Activated naive CD4-positive, alpha-beta T cell (primary cell): ENCODE data around the gene ANO3.
"Not testable (repeated sequence)": the region's sequence is repeated elsewhere in the genome, so short reads cannot be mapped to it uniquely, and the experiment has no call there.

Source experiments
- DNase-seq, 4 experiments: peaks; one replicate each; lab custom pipeline; 2025; lab: John Stamatoyannopoulos, UW

Gene ANO3

DNA sequence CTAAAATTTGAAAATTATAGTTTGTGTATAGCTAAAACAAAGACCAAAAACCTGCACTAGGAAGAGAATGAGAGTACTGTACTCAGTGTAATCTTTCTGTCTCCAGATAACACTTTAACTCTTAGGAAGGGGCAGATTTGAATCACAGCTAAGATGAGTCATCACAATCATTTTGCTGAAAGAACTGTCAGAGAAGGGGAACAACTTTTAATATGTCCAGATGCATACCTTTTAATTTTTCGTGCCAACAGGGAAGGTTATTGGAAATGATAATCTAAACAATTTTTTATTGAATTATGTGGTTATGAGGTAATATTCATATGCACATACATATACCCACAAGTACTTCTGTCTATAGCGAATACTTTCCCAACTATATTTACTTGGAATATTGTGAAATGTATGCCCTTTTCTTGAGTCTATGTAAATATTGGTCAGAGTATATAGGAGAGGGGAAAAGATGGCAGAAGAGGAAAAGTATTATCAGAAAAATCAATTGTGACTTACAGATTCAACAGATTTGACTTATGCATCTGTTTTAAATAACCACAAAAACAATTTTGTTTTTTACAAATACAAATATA lies 291.2 kb downstream of the ANO3 start:
- no peak for DNase-seq

DNA sequence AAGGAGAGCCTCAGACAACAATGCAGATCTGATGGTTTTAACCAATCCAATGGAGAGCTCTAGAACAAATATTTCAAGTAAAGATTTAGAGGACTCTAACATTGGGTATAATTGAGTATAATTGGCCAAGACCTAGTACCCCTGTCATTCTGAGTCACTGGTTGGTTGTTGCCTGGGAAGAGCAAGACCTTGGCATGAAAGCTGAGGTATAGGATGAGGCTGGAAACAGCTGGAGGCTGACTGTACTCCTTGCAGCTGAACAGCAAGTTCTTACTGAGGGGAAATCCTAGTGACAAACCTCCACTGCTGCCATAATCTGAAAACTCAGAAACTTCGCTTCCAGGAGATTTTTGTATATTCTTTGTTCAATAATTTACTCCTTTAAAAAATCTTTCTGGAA lies 294.4 kb downstream of the ANO3 start:
- DNase-seq = no peak

DNA sequence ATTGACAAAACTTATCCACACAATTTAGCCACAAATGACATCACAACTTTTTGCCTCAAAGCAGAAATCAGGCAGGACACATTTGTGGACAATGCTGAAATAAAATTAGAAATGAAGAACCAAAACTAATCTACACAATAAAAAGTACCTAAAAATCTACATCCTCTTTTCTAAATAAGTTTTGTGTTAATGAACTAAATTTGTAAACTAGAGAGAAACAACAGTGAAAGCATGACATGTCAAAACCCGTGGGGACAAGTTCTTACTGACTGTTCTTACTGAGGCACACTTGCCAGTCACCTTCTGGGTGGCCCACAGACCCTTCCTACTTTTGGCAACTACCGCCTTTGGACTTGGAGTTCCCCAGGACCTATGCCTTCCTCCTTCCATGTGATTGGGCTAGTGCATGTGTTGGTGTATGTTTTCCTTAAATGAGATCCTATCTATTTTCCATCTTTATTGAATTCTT lies 300.8 kb downstream of the ANO3 start:
- DNase-seq = no peak

DNA sequence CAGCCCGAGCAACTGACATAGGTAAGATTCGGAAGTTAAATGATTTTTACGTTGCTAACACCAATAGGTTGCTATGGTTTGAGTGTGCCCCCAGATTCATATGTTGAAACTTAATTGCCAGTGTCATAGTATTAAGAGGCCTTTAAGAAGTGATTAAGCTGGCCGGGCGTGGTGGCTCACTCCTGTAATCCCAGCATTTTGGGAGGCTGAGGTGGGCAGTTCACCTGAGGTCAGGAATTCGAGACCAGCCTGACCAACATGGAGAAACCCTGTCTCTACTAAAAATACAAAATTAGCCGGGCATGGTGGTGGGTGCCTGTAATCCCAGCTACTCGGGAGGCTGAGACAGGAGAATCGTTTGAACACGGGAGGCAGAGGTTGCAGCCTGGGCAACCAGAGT lies 311.4 kb downstream of the ANO3 start:
- not testable (repeated sequence) for DNase-seq

DNA sequence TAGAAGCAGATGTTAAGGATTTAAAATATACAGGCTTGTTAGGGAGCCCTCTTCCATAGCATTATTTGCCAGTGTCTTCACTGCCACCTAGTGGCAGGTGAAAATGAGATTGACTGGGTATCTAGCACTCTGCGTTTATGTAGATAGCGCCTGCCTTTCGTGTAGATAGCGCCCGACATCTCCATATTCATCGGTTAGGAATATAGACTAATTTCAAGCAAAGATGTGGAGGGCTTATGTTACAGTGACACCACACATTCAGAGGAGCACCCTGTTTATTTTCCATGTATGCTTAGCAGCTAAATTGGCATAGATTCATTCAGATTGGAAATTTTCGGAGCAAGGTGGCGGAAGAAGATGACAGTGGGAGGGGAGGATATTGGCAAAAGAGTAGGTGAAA lies 318.0 kb downstream of the ANO3 start:
- no peak for DNase-seq

DNA sequence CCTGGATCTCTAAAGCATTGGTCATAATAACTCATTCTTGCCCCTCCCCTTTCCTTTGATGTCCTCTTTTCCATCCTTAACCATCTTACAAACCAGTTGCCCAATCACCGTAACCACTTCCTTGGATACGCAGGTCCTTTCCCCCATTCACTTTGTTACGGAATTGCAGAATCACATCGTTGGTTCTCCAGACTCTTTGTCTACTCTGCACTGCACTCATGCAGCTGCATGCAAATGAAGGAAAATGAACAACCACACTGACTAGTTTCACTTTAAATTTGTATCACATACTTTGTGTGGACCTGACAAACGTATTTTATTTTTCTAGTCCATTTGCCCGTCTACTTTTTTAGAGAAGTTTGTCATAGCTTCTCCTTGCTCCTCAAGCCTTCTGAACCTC lies 320.0 kb downstream of the ANO3 start:
- DNase-seq = no peak

DNA sequence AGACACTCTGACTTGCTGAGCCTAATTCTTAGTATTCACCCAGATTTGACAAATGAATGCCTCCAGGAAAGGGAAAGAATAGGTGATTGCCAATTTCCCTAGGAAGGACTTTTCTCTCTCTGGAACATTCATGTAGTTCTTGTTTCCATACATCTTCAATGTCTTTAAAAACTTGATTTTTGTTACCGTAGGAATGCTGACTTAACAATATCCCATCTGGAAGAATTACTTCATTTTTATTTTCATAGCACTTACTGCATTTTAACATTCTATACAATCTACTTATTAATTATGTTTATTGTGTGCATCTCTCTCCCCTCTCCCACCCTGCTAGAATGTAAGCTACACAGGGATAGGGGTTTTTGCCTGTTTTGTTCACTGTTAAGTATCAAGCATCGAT lies 323.4 kb downstream of the ANO3 start:
- DNase-seq = no peak

DNA sequence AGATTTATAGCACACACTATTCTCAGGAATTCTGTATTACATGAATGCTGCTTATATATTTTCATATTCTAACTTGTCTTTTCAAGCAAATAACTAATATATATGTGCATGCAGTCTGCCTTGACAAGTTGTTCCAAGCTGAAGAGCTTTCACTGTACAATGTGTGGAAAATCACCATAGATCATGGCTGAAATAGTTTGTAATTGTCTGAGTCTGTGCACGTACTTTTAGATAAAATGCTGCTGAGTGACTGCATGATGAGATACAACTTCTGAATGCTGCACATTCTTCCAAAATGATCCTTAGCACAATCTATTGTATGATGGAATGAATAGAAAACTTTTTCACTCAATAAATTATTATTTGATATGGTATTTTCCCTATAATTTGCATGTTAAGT lies 331.0 kb downstream of the ANO3 start:
- no peak for DNase-seq

DNA sequence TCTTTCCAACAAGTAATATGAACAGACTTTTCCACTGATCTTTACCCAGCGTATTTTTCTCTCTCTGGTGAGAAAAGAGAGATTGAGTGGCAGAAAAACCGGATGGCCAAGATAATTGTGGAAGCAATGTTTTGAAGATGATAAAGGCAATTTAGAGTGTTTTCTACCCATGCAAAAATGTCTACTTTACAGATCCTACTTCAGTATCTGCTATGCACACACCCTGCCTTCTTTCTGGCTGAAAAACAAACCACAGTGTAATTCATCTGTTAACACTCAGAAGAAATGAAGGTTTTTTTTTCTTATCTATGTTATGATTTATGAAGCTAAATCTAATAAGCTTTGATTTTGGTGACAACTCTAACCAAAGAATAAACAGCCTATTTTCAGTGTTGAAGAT lies 333.1 kb downstream of the ANO3 start:
- DNase-seq = no peak

DNA sequence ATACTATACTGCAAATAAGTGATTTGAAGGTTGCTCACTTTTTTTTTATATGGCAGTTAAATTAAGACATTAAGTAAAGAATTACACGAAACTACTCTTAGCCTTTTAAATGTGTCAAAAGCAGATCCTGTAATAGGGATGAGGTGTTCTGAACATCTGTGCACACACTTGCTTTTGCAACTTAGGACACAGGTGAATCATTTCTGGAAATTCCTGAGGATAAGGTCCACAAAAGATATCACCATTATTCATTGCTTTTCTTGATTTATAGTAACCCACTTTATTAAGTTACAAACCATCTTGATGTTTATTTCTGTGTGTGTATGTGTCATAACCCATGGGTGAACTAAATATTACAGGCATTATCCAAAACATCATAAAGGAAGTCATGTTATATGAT lies 334.0 kb downstream of the ANO3 start:
- no peak for DNase-seq

DNA sequence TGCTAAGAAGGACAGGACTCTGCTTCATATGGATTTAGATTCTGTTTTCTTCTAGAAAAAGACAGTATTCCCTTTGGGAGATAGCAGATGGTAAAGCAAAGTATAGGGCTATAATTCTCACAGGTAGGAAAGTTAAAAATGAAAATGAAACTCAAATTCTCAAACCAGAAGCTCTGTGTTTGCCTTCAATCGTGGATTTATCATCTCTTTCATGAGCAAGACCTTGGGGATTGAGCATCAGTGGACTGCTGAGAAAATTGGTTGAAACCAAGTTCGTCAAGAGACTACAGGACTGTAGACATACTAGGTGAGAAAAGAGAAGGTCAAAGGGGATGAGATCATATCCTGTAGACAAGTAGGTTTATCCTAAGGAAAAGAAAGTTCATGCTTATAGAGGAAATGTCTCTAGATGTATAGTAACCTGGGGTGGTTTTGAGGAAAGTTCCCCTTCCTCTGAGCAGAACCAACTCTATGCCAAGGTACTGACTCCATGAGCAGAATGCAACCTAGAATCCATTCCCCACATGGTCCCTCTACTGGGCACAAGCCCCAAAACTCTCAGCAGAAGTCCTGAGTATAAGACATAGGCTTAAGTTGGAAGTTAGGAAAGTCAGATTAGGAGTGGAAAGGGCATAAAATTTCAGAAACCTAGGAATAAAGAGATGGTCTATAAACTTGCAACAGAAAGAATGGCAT lies 343.5 kb downstream of the ANO3 start:
- no peak for DNase-seq

DNA sequence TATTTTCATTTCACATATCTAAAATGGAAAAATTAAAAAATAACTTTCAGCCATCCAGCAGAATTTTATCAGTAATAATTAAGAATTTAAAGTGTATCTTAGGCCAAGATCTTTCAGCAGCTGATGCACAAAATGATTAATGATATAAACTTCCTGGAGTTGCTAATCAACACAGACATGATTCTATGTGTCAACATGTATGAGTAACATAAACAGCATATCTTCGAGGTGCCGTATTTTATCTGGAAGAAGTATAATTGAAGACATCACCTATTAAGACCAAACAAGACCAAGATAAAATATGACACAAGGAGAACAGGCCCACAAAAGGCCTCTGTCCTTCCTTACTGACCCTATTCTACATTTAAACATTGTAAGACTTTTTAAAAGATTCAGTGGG lies 344.7 kb downstream of the ANO3 start:
- DNase-seq = no peak

DNA sequence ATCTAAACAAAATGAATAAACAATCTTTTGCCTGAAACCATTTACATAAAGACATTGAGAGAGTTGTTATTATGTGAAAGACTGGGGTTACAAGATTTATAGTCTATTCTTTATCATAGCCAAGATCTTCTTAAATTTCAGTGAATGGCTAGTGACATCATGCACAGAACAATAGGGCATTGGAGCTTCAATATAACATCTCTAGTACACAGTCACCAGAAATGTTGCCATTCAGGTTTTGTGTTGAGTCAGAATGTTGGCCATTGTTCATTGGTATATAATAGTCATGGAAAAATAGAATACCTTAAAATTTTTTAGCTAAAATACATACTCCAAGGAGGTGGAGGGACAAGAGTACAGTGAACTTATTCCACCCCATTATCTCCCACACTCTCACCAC lies 345.6 kb downstream of the ANO3 start:
- DNase-seq = no peak

DNA sequence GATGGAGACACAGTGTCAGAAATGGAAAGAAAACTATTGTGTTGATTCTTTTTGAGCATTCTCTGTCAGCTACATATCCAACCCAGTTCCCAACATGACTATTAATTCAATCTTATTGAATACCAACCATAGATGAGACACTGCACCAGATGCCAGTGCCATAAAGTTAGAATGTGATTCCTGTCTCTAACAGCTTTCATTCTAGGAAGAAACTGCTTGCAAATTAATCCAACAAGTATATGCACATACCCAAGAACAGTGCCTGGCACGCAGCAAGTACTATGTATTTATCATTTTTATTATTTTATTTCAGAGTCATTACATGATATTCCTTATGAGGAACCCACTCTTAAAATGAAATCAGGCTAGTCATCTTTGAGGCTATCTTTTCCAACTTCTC lies 355.4 kb downstream of the ANO3 start:
- no peak for DNase-seq

DNA sequence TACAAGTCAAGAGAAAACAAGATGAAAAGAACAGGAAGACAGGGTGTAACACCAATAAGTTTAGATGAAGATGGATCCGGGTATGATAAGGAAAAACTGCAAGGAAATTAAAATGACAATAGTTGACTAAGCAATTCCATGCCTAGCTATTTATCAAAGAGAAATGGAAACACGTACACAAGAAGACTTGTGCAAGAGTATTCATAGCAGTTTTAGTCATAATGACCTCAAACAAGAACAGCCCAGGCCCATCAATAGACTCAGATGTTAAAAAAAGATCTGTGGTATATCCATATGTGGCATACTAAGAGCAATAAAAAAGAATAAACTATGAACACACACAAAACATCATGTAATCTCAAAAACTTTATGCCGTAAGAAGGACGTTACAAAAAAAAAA lies 356.8 kb downstream of the ANO3 start:
- DNase-seq = no peak

DNA sequence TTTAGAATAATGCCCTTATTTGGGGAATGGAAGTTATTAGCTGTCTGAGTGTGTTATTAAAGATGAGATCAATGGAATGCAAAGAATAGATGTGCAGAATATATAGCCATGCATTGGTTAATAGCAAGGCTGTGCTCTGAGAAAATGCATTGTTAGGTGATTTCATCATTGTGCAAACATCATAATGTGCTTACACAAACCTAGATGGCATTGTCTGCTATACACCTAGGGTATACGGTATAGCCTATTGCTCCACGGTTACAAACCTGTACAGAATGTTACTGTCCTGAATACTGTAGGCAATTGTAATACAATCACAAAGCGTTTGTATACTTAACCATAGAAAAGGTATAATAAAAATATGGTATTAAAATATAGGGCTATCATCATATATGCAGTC lies 364.4 kb downstream of the ANO3 start:
- no peak for DNase-seq

DNA sequence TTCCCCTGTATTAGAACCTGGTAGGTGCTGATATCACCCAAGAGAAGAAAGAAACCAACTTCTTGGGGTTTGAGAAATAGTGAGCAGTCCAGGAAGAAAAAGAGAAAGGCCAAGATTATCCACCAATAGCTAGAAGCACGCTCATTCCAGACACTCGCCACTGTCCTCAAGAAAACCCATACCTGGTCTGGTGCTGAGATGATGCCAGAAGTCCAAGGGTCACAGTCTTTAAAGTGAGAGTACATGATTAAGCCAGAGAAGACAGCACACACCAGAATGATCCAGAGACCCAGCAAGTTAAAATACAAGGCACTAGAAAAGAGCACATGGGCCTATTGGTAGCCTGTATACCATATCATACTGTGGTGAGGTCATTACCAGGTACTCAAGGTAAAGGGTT lies 366.3 kb downstream of the ANO3 start:
- DNase-seq = no peak

DNA sequence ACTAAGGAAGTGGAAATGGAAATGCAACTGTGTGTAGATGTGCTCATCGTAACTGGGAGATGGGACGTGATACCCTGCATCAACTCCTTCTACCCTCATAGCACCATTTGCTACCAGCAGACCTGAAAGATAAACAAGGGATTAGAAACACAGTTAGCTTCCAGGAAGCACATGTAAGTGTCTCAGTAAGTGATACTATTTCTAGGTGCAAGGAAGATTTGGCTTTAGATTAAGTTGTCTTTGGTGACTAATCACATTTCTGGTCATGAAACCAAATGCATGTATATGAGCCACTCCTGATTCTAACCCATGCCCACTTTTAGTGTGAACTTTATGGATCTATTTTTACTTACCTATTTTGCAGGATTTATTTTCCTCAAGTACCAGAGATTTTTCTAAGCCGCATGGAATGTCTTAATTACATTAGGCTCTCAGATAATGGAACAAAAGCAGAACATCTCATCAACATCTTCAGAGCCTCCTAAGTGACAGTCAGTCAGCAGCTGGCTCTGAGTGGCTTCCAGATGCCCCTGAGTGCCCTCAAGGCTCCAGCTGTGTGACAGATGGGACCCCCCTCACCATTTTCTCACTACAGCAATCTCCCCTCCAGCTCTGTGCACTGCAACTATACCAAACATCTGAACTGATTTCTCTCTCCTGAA lies 368.8 kb downstream of the ANO3 start:
- no peak for DNase-seq

DNA sequence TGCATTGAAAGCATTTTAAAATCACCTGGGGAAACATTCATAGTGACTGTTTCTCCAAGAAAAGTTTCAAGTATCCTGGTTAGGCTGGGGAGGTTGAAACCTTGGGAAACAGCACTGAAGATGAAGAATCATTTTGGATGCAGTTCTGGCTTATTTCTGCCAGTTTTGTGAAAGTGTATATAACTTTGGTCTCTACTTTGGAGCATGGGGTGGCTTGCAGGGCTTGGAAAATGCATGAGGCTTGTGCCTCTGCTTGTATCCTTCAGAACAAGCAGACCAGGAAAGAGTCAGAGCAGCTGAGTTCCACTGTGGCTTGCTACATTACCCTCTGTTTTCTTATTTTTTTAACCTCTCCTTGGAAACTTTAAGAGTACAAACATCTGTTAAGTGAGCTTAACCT lies 370.5 kb downstream of the ANO3 start:
- no peak for DNase-seq

DNA sequence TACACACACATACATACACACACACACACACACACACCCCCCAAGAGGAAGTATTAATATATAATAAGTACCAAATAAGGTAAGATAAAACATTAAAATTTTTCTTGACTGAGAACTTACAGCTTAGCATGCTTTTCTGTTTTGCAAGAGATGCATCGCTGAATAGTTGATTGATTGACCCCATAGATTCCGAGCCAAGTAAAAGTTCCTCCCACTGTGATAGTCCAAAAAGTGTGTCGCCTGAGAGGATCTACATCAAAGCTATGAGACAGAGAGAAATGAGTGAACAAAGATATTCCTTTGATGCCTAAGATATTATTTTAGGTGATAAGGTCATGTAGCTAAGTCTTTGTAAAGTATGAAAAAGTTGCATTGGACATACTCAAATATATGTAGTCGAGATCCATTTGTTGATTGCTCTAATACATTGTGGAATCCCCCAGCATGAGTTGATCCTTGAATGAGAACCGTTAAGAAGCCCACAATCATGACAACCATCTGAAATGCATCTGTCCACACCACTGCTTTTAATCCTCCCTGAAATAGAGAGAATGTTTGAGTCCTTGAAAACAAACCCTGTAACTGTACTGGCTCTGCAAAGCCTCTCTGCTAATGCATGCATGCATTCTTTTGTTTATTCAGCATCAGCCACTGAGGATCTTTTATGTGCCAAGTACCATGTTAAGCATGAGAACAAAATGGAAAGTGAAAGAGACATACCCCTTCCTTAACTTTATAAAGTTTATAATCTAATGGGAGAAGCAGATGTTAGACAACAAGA lies 371.7 kb downstream of the ANO3 start:
- no peak for DNase-seq

DNA sequence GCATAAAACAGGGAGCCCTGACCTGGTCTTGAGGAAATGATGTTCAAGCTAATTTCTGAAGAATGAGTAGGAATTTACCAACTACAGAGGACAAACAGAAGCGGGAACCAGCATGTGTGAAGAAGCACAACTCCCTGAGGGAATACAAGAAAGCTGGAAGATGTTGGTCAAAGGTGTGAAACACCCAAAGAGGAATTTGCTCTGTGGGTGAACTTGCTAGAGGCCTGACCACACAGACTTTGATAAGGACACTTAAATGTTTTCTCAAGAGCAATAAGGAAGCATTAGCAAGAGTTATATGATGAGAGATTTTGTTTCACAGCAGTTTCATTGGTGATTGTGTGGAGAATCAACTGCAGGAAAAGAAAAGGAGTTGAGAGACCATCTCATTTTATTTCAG lies 372.3 kb downstream of the ANO3 start:
- no peak for DNase-seq

DNA sequence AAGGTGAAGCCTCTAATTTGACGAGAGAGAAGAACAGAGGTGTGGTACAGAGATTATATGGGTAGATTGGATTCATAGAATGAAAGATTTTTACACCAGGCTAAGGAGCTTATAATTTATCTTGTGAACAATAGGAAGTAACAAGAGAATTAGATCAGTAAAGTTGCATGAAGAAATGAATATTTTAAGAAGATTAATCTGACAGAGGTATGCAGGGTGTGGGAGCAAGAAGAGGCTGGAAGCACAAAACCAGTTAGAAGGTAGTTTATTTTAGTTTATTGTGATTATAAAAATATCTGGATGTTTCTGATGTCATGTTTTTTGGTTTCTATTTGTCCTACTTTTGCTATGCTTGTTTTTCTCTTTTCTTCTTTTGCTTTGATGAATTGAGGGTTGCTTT lies 374.3 kb downstream of the ANO3 start:
- no peak for DNase-seq
